ENCODE measurements around the gene PPCS.
A peak's percentile ranks its signal among the peaks of the same experiment; 100 is the strongest.

PPCS gene

DNA sequence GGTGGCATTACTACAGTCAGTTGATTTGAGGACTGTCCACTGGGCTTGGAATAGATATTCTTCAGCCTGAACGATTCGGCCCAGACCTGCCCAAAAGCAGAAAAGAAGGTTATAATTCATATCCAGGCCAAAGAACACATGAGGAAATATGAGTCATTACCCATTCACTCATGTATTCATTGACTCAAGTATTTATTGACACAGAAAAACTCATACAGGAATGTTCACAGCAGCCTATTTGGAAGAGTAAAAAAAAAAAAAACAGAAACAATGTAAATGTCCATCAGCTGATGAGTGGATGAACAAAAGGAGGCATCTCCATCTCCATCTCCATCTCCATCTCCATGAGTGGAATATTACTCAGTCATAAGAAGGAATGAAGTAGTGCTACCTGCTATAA, 16.4 kb upstream of the PPCS start:
- Mint-ChIP-seq H3K4me3 (no peak overlapping the region), H3K9me3 (no peaks in the 10 kb centered on the region), H3K36me3 (ENCODE audit: low read depth) (no peaks in the 10 kb centered on the region), H3K4me1 (no peaks in the 10 kb centered on the region), H3K27me3 (ENCODE audit: low read depth) (no peaks in the 10 kb centered on the region), H3K27ac (no peak overlapping the region)
- TF ChIP-seq, protein P1, sequence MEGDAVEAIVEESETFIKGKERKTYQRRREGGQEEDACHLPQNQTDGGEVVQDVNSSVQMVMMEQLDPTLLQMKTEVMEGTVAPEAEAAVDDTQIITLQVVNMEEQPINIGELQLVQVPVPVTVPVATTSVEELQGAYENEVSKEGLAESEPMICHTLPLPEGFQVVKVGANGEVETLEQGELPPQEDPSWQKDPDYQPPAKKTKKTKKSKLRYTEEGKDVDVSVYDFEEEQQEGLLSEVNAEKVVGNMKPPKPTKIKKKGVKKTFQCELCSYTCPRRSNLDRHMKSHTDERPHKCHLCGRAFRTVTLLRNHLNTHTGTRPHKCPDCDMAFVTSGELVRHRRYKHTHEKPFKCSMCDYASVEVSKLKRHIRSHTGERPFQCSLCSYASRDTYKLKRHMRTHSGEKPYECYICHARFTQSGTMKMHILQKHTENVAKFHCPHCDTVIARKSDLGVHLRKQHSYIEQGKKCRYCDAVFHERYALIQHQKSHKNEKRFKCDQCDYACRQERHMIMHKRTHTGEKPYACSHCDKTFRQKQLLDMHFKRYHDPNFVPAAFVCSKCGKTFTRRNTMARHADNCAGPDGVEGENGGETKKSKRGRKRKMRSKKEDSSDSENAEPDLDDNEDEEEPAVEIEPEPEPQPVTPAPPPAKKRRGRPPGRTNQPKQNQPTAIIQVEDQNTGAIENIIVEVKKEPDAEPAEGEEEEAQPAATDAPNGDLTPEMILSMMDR (IDR thresholded peaks at IDR 0.05; ENCODE audit: unreplicated experiment in 3 of 3): no peak

DNA sequence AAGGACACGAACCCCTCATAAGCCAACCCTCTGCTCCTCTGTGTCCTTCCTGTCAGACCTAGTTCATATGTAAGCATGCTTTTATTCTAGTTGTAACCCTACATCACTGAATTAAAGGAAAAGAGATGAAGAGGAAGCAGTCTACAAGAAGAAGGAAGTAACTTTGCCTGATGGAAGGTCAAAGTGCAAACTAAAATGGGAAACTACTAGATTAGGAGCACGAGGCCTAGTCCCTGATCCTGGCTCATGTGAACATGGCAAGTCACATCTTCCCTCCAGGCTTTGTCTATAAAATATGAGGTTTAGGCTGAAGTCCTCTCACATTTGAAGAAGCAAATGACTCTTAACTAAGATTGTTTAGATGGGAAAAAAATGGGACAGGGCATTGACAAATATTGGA, 13.7 kb upstream of the PPCS start:
- no peaks in the 10 kb centered on the region for H3K36me3 Mint-ChIP-seq (ENCODE audit: low read depth)
- no peaks in the 10 kb centered on the region for H3K9me3 Mint-ChIP-seq
- no peak overlapping the region for H3K27ac Mint-ChIP-seq
- no peak overlapping the region for H3K4me3 Mint-ChIP-seq
- no peaks in the 10 kb centered on the region for H3K4me1 Mint-ChIP-seq
- TF ChIP-seq, protein P1 (IDR thresholded peaks at IDR 0.05; ENCODE audit: unreplicated experiment in 3 of 3): no peak
- H3K27me3 Mint-ChIP-seq (ENCODE audit: low read depth): peaks cover 4% of the 10 kb centered on the region

GRCh38 chr1:42449256-42449655, 7.1 kb upstream of the PPCS start:
- Mint-ChIP-seq H3K4me1 (no peaks in the 10 kb centered on the region), H3K9me3 (no peaks in the 10 kb centered on the region), H3K36me3 (ENCODE audit: low read depth) (no peaks in the 10 kb centered on the region), H3K27me3 (ENCODE audit: low read depth) (peaks cover 4% of the 10 kb centered on the region), H3K4me3 (no peak overlapping the region), H3K27ac (no peak overlapping the region)
- TF ChIP-seq, protein P1 (IDR thresholded peaks at IDR 0.05; ENCODE audit: unreplicated experiment in 3 of 3): no peak

- H3K27me3 Mint-ChIP-seq (ENCODE audit: low read depth): peaks cover 4% of the 10 kb centered on the region
- no peaks in the 10 kb centered on the region for H3K9me3 Mint-ChIP-seq
- H3K27ac Mint-ChIP-seq: no peak overlapping the region
- H3K4me1 Mint-ChIP-seq: no peaks in the 10 kb centered on the region
- H3K36me3 Mint-ChIP-seq (ENCODE audit: low read depth): no peaks in the 10 kb centered on the region
- no peak overlapping the region for H3K4me3 Mint-ChIP-seq
- TF ChIP-seq, protein P1 (IDR thresholded peaks at IDR 0.05; ENCODE audit: unreplicated experiment in 3 of 3): no peak
Measured at GRCh38 chr1:42450061-42450460, 6.3 kb upstream of the PPCS start.

- Mint-ChIP-seq H3K36me3 (ENCODE audit: low read depth) (peaks cover 8% of the 10 kb centered on the region), H3K4me3 (peak overlapping the region; percentile 23 to 67 (median 63)), H3K9me3 (no peaks in the 10 kb centered on the region), H3K27me3 (ENCODE audit: low read depth) (no peaks in the 10 kb centered on the region), H3K4me1 (peaks cover 21% of the 10 kb centered on the region), H3K27ac (peak overlapping the region; percentile 37 to 85 (median 64))
- TF ChIP-seq, protein P1 (IDR thresholded peaks at IDR 0.05; ENCODE audit: unreplicated experiment in 3 of 3): no peak
Measured at GRCh38 chr1:42453386-42453785, 3.0 kb upstream of the PPCS start.

DNA sequence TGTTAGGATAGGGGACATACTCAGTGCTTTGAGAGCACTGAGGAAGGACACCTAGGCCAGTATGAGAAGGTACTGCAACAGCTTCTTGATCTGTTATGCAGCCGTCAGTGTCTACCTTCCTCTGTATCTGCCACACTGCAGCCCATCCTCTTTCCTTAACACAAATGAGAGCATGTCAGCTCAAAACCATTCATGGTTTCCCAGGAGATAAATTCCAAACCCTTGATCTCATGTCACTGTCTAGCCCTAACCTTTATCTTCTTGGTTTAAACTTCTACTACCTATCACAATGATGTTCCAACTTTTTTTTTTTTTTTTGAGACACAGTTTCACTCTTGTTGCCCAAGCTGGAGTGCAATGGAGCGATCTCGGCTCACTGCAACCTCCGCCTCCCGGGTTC, 1.9 kb upstream of the PPCS start:
- TF ChIP-seq, protein P1 (IDR thresholded peaks at IDR 0.05; ENCODE audit: unreplicated experiment in 3 of 3): no peak
- Mint-ChIP-seq H3K36me3 (ENCODE audit: low read depth) (peaks cover 9% of the 10 kb centered on the region), H3K4me3 (peak overlapping the region; percentile 26 to 97 (median 77)), H3K9me3 (no peaks in the 10 kb centered on the region), H3K27ac (peak overlapping the region; percentile 37 to 85 (median 64)), H3K27me3 (ENCODE audit: low read depth) (no peaks in the 10 kb centered on the region), H3K4me1 (peaks cover 21% of the 10 kb centered on the region)

Data from nephron (organoid).